ENCODE data around the gene TMCC1.

DNA sequence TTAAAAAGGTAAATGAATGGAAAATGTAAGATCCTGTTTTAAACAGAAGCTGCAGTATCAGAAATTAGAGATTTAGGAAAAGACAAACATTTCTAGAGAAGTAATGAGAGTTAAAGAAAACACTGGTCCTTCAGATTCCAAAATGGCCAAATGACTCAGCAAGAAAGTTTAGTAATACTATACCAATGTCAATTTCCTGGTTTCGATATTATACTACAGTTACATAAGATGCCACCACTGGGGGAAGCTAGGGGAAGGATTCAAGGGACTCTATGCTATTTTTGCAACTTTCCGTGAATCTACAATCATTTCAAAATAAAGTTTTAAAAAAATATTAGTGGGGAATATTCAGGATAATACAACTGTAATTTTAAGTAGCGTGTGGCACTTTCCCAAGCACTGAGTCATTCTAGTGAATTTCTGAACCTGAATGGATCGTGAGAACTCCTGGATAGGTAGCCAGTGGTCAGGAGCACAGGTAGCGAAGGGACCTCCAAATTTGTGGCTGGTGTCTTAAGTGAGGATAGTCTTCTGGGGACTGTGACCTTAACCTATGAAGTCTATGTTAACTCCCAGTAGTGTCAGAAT is 37.6 kb downstream of the TMCC1 start:
- no peak for TF ChIP-seq EP300 (IDR thresholded peaks at IDR 0.05)
- TF ChIP-seq, protein P1, sequence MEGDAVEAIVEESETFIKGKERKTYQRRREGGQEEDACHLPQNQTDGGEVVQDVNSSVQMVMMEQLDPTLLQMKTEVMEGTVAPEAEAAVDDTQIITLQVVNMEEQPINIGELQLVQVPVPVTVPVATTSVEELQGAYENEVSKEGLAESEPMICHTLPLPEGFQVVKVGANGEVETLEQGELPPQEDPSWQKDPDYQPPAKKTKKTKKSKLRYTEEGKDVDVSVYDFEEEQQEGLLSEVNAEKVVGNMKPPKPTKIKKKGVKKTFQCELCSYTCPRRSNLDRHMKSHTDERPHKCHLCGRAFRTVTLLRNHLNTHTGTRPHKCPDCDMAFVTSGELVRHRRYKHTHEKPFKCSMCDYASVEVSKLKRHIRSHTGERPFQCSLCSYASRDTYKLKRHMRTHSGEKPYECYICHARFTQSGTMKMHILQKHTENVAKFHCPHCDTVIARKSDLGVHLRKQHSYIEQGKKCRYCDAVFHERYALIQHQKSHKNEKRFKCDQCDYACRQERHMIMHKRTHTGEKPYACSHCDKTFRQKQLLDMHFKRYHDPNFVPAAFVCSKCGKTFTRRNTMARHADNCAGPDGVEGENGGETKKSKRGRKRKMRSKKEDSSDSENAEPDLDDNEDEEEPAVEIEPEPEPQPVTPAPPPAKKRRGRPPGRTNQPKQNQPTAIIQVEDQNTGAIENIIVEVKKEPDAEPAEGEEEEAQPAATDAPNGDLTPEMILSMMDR (IDR thresholded peaks at IDR 0.05) = no peak
- no peak for TF ChIP-seq POLR2A (IDR thresholded peaks at IDR 0.05)
